Kidney (tissue), 14 donors: ENCODE measurements around the gene TRIM66. TPM values are rescaled to one million over a fixed set of nuclear protein-coding genes. Genes with fewer than 3 reads are reported as not detected.
A peak's percentile ranks its signal among the peaks of the same experiment; 100 is the strongest.
"Not testable (repeated sequence)": the region's sequence is repeated elsewhere in the genome, so short reads cannot be mapped to it uniquely, and the experiment has no call there.

Experiments used
- DNase-seq, 5 donors: peaks; one replicate each; pipeline ENCODE4 v3.0.0-alpha.2; 2013 to 2020
- FAIRE-seq: peaks from 2 replicates; lab custom pipeline; 2012; peaks lifted over from hg19 to GRCh38; lab: Jason Lieb, UNC
- H3K27ac ChIP-seq, 2 donors: one replicate each; pipeline ENCODE4 v1.7.0; 2013; ENCODE audit warnings: low read depth in 2 of 2, low read length in 2 of 2, inconsistent platforms in 1 of 2
- H3K27me3 ChIP-seq: one replicate; pipeline ENCODE4 v1.7.1; 2013; ENCODE audit warnings: low read length, inconsistent platforms; ENCODE audit not compliant: control insufficient read depth, insufficient read depth
- H3K36me3 ChIP-seq, 3 donors: one replicate each; pipeline versions ENCODE4 v1.7.0 to v1.7.1; 2013; ENCODE audit warnings: low read length in 3 of 3, control low read depth in 1 of 3, inconsistent platforms in 1 of 3; ENCODE audit not compliant: insufficient read depth in 3 of 3, control insufficient read depth in 2 of 3
- H3K4me1 ChIP-seq, 3 donors: one replicate each; pipeline versions ENCODE4 v1.7.0 to v1.7.1; 2013; ENCODE audit warnings: low read length in 3 of 3, inconsistent platforms in 1 of 3, low read depth in 1 of 3; ENCODE audit not compliant: control insufficient read depth in 2 of 3, insufficient read depth in 2 of 3
- H3K4me3 ChIP-seq, 3 donors: one replicate each; pipeline versions ENCODE4 v1.7.0 to v1.8.1; 2013; ENCODE audit warnings: low read length in 3 of 3, control low read depth in 1 of 3, inconsistent platforms in 1 of 3
- H3K9ac ChIP-seq, 3 donors: one replicate each; pipeline versions ENCODE4 v1.7.0 to v1.7.1; 2013; ENCODE audit warnings: low read length in 3 of 3, control low read depth in 1 of 3, inconsistent platforms in 1 of 3
- H3K9me3 ChIP-seq, 3 donors: one replicate each; pipeline versions ENCODE4 v1.7.0 to v1.7.1; 2013; ENCODE audit warnings: low read length in 3 of 3, control low read depth in 1 of 3, inconsistent platforms in 1 of 3; ENCODE audit not compliant: control insufficient read depth in 2 of 3, insufficient read depth in 1 of 3
- CTCF ChIP-seq: IDR thresholded peaks from 3 replicates; pipeline ENCODE4 v1.5.1; 2012; ENCODE audit warnings: mild to moderate bottlenecking, moderate library complexity, borderline replicate concordance; ENCODE audit not compliant: insufficient read depth; ENCODE audit errors: extremely low read depth
- intact Hi-C: fragments of 100-400 bp; cut with DNase I; formaldehyde crosslinking; loops from one replicate; pipeline ENCODE4 v1.11.1; 2022
- polyA plus RNA-seq: library from polyadenylated mRNA; stranded (reverse); fragments of 350-450 nt; fragmentation: Illumina TruSeq; extraction: RNeasy Lipid Tissue Mini Kit (QIAGEN cat#74804); gene quantifications from one replicate; pipeline ENCODE4 v1.2.3, GENCODE V29; 2014; ENCODE audit warnings: low read depth, low replicate concordance; ENCODE audit not compliant: insufficient read depth
- total RNA-seq: library from RNA; stranded (reverse); fragmentation: NEBNext Ultra II Directional; extraction: Animal tissue kit (Norgen Biotek cat#: 25700); gene quantifications from one replicate; pipeline ENCODE4 v1.2.1, GENCODE V29; 2021
- donor health status: control.
- donor health status: control.
- donor health status: control.
- donor health status: control.
- donor health status: control.
- donor health status: DM: yes; HTN: yes; CAD: no.
- donor health status: Normal renal cell carcinoma (clear cell type).

The TRIM66 gene
- total and polyA plus RNA-seq, 2 donors from 2014 or later: 1.4 to 25.7 TPM

GRCh38 chr11:8671651-8672062 lies 10.8 kb downstream of the TRIM66 start:
- Histone ChIP-seq H3K27ac (peak overlapping the region; percentile 12 to 78), H3K4me1 (peaks cover 0 to 4% (median 2%) of the 10 kb centered on the region in 3 donors), H3K9me3 (no peaks in the 10 kb centered on the region), H3K9ac (no peak overlapping the region), H3K4me3 (no peak overlapping the region), H3K27me3 (no peaks in the 10 kb centered on the region), H3K36me3 (peaks cover 0 to 12% (median 4%) of the 10 kb centered on the region in 3 donors)
- DNase-seq: peak in 1 of 5 donors; percentile 67
- TF ChIP-seq CTCF: no peak
- no peak for FAIRE-seq
- intact Hi-C loops: no loop called here

GRCh38 chr11:8671193-8671612 lies 11.3 kb downstream of the TRIM66 start:
- H3K9me3 ChIP-seq: no peaks in the 10 kb centered on the region
- intact Hi-C loops: no loop called here
- H3K4me3 ChIP-seq: no peak overlapping the region
- FAIRE-seq (peak; percentile 39), DNase-seq (peak in 4 of 5 donors; percentile 69 to 93 (median 86))
- peaks cover 0 to 11% (median 4%) of the 10 kb centered on the region in 3 donors for H3K36me3 ChIP-seq
- H3K27ac ChIP-seq: no peak overlapping the region
- TF ChIP-seq CTCF: no peak
- H3K4me1 ChIP-seq: peaks cover 0 to 4% (median 2%) of the 10 kb centered on the region in 3 donors
- no peaks in the 10 kb centered on the region for H3K27me3 ChIP-seq
- no peak overlapping the region for H3K9ac ChIP-seq

- H3K9ac ChIP-seq, H3K9me3 ChIP-seq, H3K27ac ChIP-seq, H3K4me1 ChIP-seq, DNase-seq, H3K4me3 ChIP-seq, FAIRE-seq, H3K27me3 ChIP-seq, intact Hi-C loops: not testable (repeated sequence)
- peaks cover 0 to 11% (median 4%) of the 10 kb centered on the region in 3 donors for H3K36me3 ChIP-seq
These were observed 12.4 kb downstream of the TRIM66 start for GRCh38 chr11:8670081-8670480.

- Histone ChIP-seq H3K36me3 (peaks cover 0 to 2% (median 0%) of the 10 kb centered on the region in 3 donors), H3K4me3 (no peak overlapping the region), H3K27ac (no peak overlapping the region), H3K4me1 (no peaks in the 10 kb centered on the region), H3K9ac (no peak overlapping the region), H3K9me3 (no peaks in the 10 kb centered on the region), H3K27me3 (no peaks in the 10 kb centered on the region)
- DNase-seq: no peak
- FAIRE-seq: no peak
- no peak for TF ChIP-seq CTCF
- intact Hi-C loops: no loop called here
These were observed 17.2 kb downstream of the TRIM66 start for GRCh38 chr11:8665222-8665621.
